H9 (cell line): ENCODE data around the gene ZNF709. TPM values are rescaled to one million over a fixed set of nuclear protein-coding genes. Genes with fewer than 3 reads are reported as not detected.

Source experiments
- DNase-seq: peaks from one replicate; pipeline ENCODE4 v3.0.0-alpha.2; 2017
- H2AFZ ChIP-seq: one replicate; pipeline ENCODE4 v1.6.1; 2013; ENCODE audit warnings: mild to moderate bottlenecking, low read length, control low read depth, moderate library complexity
- H2AK5ac ChIP-seq: 2 replicates; pipeline ENCODE4 v1.6.1; 2013; ENCODE audit warnings: low read length, control low read depth, mixed read lengths; ENCODE audit not compliant: insufficient read length
- H2BK120ac ChIP-seq: one replicate; pipeline ENCODE4 v1.6.1; 2013; ENCODE audit warnings: low read depth, mild to moderate bottlenecking, low read length, control low read depth, inconsistent platforms; ENCODE audit not compliant: poor library complexity, severe bottlenecking
- H2BK12ac ChIP-seq: 2 replicates; pipeline ENCODE4 v1.6.1; 2013; ENCODE audit warnings: low read length, control low read depth, mixed read lengths, low read depth; ENCODE audit not compliant: insufficient read length
- H2BK15ac ChIP-seq: 2 replicates; pipeline ENCODE4 v1.6.1; 2013; ENCODE audit warnings: low read depth, low read length, control low read depth
- H2BK20ac ChIP-seq: one replicate; pipeline ENCODE4 v1.6.1; 2013; ENCODE audit warnings: low read depth, mild to moderate bottlenecking, low read length, control low read depth, inconsistent platforms; ENCODE audit not compliant: poor library complexity, severe bottlenecking
- H2BK5ac ChIP-seq: 2 replicates; pipeline ENCODE4 v1.6.1; 2013; ENCODE audit warnings: low read length, control low read depth, mixed read lengths; ENCODE audit not compliant: insufficient read length
- H3K14ac ChIP-seq: 2 replicates; pipeline ENCODE4 v1.6.1; 2013; ENCODE audit warnings: low read length, control low read depth; ENCODE audit not compliant: insufficient read depth
- H3K18ac ChIP-seq: 2 replicates; pipeline ENCODE4 v1.6.1; 2013; ENCODE audit warnings: low read depth, mild to moderate bottlenecking, mixed read lengths, low read length, control low read depth; ENCODE audit not compliant: insufficient read length
- H3K23ac ChIP-seq: 2 replicates; pipeline ENCODE4 v1.6.1; 2013; ENCODE audit warnings: low read length, control low read depth, mixed read lengths, low read depth; ENCODE audit not compliant: insufficient read length
- H3K23me2 ChIP-seq: 2 replicates; pipeline ENCODE4 v1.6.1; 2013; ENCODE audit warnings: low read depth, mild to moderate bottlenecking, mixed read lengths, low read length, control low read depth; ENCODE audit not compliant: insufficient read length, poor library complexity, severe bottlenecking
- H3K27ac ChIP-seq: 2 replicates; pipeline ENCODE4 v1.5.1; 2013; ENCODE audit warnings: low read length, control low read depth, mixed read lengths, low read depth; ENCODE audit not compliant: insufficient read length
- H3K27me3 ChIP-seq: 2 replicates; pipeline ENCODE4 v1.6.1; 2013; ENCODE audit warnings: low read length, control low read depth, inconsistent platforms; ENCODE audit not compliant: insufficient read depth
- H3K4ac ChIP-seq: 2 replicates; pipeline ENCODE4 v1.6.1; 2013; ENCODE audit warnings: low read depth, mild to moderate bottlenecking, control low read depth, inconsistent platforms, low read length, moderate library complexity
- H3K4me1 ChIP-seq: 2 replicates; pipeline ENCODE4 v1.6.1; 2013; ENCODE audit warnings: low read length, control low read depth, inconsistent platforms; ENCODE audit not compliant: insufficient read depth
- H3K4me2 ChIP-seq: 2 replicates; pipeline ENCODE4 v1.6.1; 2013; ENCODE audit warnings: low read length, control low read depth, mixed read lengths; ENCODE audit not compliant: insufficient read length, insufficient read depth
- H3K56ac ChIP-seq: 2 replicates; pipeline ENCODE4 v1.6.1; 2013; ENCODE audit warnings: low read depth, mild to moderate bottlenecking, mixed read lengths, low read length, control low read depth; ENCODE audit not compliant: insufficient read length
- H3K79me1 ChIP-seq: 2 replicates; pipeline ENCODE4 v1.6.1; 2013; ENCODE audit warnings: low read depth, mild to moderate bottlenecking, moderate library complexity, low read length, control low read depth, inconsistent platforms; ENCODE audit not compliant: insufficient read depth, poor library complexity, severe bottlenecking
- H3K79me2 ChIP-seq: 2 replicates; pipeline ENCODE4 v1.6.1; 2013; ENCODE audit warnings: low read length, control low read depth, inconsistent platforms; ENCODE audit not compliant: insufficient read depth
- H3K9ac ChIP-seq: 2 replicates; pipeline ENCODE4 v1.6.1; 2013; ENCODE audit warnings: low read length, control low read depth, mixed read lengths; ENCODE audit not compliant: insufficient read length; ENCODE audit errors: extremely low read depth
- H3K9me3 ChIP-seq: one replicate; pipeline ENCODE4 v1.6.1; 2013; ENCODE audit warnings: low read depth, low read length, inconsistent platforms; ENCODE audit not compliant: control insufficient read depth
- H3T11ph ChIP-seq: one replicate; pipeline ENCODE4 v1.6.1; 2013; ENCODE audit warnings: mild to moderate bottlenecking, low read length, control low read depth, inconsistent platforms
- H4K20me1 ChIP-seq: one replicate; pipeline ENCODE4 v1.6.1; 2013; ENCODE audit not compliant: control insufficient read depth, insufficient read length, insufficient read depth
- H4K5ac ChIP-seq: 2 replicates; pipeline ENCODE4 v1.6.1; 2013; ENCODE audit warnings: low read depth, mild to moderate bottlenecking, mixed read lengths, low read length, control low read depth; ENCODE audit not compliant: insufficient read length
- H4K8ac ChIP-seq: replicated peaks from 2 replicates; pipeline ENCODE4 v1.6.1; 2013; ENCODE audit warnings: low read length, control low read depth, mixed read lengths, low read depth; ENCODE audit not compliant: insufficient read length
- H4K91ac ChIP-seq: 2 replicates; pipeline ENCODE4 v1.6.1; 2013; ENCODE audit warnings: low read depth, mild to moderate bottlenecking, moderate library complexity, mixed read lengths, low read length, control low read depth; ENCODE audit not compliant: insufficient read length
- H3K27ac Mint-ChIP-seq, 3 experiments: 2 replicates in 2 of 3; 3 replicates in 1 of 3; pipeline ENCODE4 v1.8.0; 2020 to 2021; ENCODE audit warnings: mixed read lengths in 3 of 3, mild to moderate bottlenecking in 1 of 3, moderate library complexity in 1 of 3
- H3K27me3 Mint-ChIP-seq: 2 replicates; pipeline ENCODE4 v1.8.0; 2021; ENCODE audit warnings: low read depth, mild to moderate bottlenecking, moderate library complexity, mixed read lengths
- H3K36me3 Mint-ChIP-seq, 3 experiments: 2 replicates in 2 of 3; 3 replicates in 1 of 3; pipeline ENCODE4 v1.8.0; 2020 to 2021; ENCODE audit warnings: low read depth in 3 of 3, mixed read lengths in 3 of 3; ENCODE audit not compliant: insufficient read depth in 1 of 3
- H3K4me1 Mint-ChIP-seq, 2 experiments: 2 replicates each; pipeline ENCODE4 v1.8.0; 2020; ENCODE audit warnings: mixed read lengths in 2 of 2
- H3K4me3 Mint-ChIP-seq, 2 experiments: 2 replicates in 1 of 2; 3 replicates in 1 of 2; pipeline ENCODE4 v1.8.0; 2020 to 2021; ENCODE audit warnings: mild to moderate bottlenecking in 2 of 2, mixed read lengths in 2 of 2, moderate library complexity in 1 of 2
- H3K9me3 Mint-ChIP-seq, 2 experiments: 2 replicates in 1 of 2; 3 replicates in 1 of 2; pipeline ENCODE4 v1.8.0; 2020; ENCODE audit warnings: mild to moderate bottlenecking in 2 of 2, mixed read lengths in 2 of 2, moderate library complexity in 1 of 2
- CTCF ChIP-seq: fragments of 200-600 bp; sonication (generic); conservative IDR thresholded peaks from 3 replicates; pipeline ENCODE4 v1.8.0; 2021; ENCODE audit warnings: antibody characterized with exemption, mild to moderate bottlenecking
- WGBS: extraction: QIAGEN DNeasy Blood & Tissue Kit; methylation state at CpG from one replicate; pipeline ENCODE4 v1.1.7; 2013; ENCODE audit warnings: missing lambda C conversion rate, low lambda C conversion rate, mixed read lengths; ENCODE audit not compliant: insufficient read length; ENCODE audit errors: extremely low coverage; 5-methylcytosine and 5-hydroxymethylcytosine counted together
- total RNA-seq: library from RNA; stranded (reverse); gene quantifications from 2 replicates; pipeline ENCODE4 v1.2.1, GENCODE V29; 2021

The ZNF709 gene
- total RNA-seq, 1 experiment from 2014 or later: 2.1 TPM

GRCh38 chr19:12526542-12526941 is 41.9 kb upstream of the ZNF709 start:
- Histone ChIP-seq H3K56ac (no peak overlapping the region), H3T11ph (no peak overlapping the region), H3K4ac (no peak overlapping the region), H4K91ac (no peak overlapping the region), H3K79me1 (peaks cover 3% of the 10 kb centered on the region), H2BK5ac (no peak overlapping the region), H3K9me3 (peaks cover 91% of the 10 kb centered on the region), H2AFZ (no peak overlapping the region), H3K79me2 (no peaks in the 10 kb centered on the region), H3K23ac (no peak overlapping the region), H3K9ac (no peak overlapping the region), H4K20me1 (no peaks in the 10 kb centered on the region), H3K27ac (no peak overlapping the region), H2BK120ac (no peak overlapping the region), H3K4me1 (no peaks in the 10 kb centered on the region), H4K8ac (no peak overlapping the region), H3K27me3 (no peaks in the 10 kb centered on the region), H2BK15ac (no peak overlapping the region), H3K23me2 (no peaks in the 10 kb centered on the region), H3K14ac (no peak overlapping the region), H4K5ac (no peak overlapping the region), H2AK5ac (no peak overlapping the region), H2BK12ac (no peak overlapping the region), H3K18ac (no peak overlapping the region), H2BK20ac (no peak overlapping the region), H3K4me2 (no peak overlapping the region)
- Mint-ChIP-seq H3K4me3 (no peak overlapping the region), H3K9me3 (peaks cover 97 to 98% of the 10 kb centered on the region in 2 experiments), H3K27me3 (peaks cover 15% of the 10 kb centered on the region), H3K27ac (no peak overlapping the region), H3K36me3 (peaks cover 90 to 95% (median 93%) of the 10 kb centered on the region in 3 experiments), H3K4me1 (no peaks in the 10 kb centered on the region)
- no peak for TF ChIP-seq CTCF
- DNase-seq: no peak
- WGBS: no CpG with 5 or more reads among the region's 4 CpGs
